GM21786 (cell line): ENCODE results near the gene ONECUT2.

Experiments used
- ATAC-seq: cut with Tn5 transposase; IDR thresholded peaks from one replicate; pipeline ENCODE4 v1.9.1; 2021; ENCODE audit not compliant: unreplicated experiment

The ONECUT2 gene

GRCh38 chr18:57523171-57523956, 88.2 kb downstream of the ONECUT2 start:
- peak; percentile 78 for ATAC-seq

GRCh38 chr18:57527556-57528229, 92.5 kb downstream of the ONECUT2 start:
- no peak for ATAC-seq

GRCh38 chr18:57529151-57529550, 94.0 kb downstream of the ONECUT2 start:
- ATAC-seq = no peak

- ATAC-seq = no peak
These were observed 98.1 kb downstream of the ONECUT2 start for GRCh38 chr18:57533006-57533867.

- no peak for ATAC-seq
These were observed 98.8 kb downstream of the ONECUT2 start for GRCh38 chr18:57533868-57534510.

- no peak for ATAC-seq
These were observed 99.3 kb downstream of the ONECUT2 start for GRCh38 chr18:57534511-57534909.

GRCh38 chr18:57538614-57539013, 103.4 kb downstream of the ONECUT2 start:
- no peak for ATAC-seq

GRCh38 chr18:57539702-57540101, 104.5 kb downstream of the ONECUT2 start:
- no peak for ATAC-seq
